HEK293T (cell line): ENCODE data around the gene TIGD4.

Experiments
- CTCF ChIA-PET: fragments of 350-600 bp; formaldehyde crosslinking; extraction: SDS; loops from one replicate; lab custom pipeline; 2021; ENCODE audit warnings: antibody characterized with exemption, inconsistent platforms; lab: Yijun Ruan, JAX
- POLR2A ChIA-PET: fragments of 350-600 bp; formaldehyde crosslinking; extraction: SDS; loops from one replicate; lab custom pipeline; 2020; ENCODE audit warnings: antibody characterized with exemption, inconsistent platforms; lab: Yijun Ruan, JAX
- DNase-seq: peaks from one replicate; pipeline ENCODE4 v3.0.0; 2012; ENCODE audit warnings: mixed read lengths; ENCODE audit errors: extremely low spot score
- ARNT ChIP-seq: fragments of 450-650 bp; IDR thresholded peaks from 2 replicates; pipeline ENCODE4 v1.6.1; 2017; ENCODE audit warnings: mild to moderate bottlenecking
- BHLHE40 ChIP-seq: fragments of 450-650 bp; IDR thresholded peaks from 2 replicates; pipeline ENCODE4 v1.6.1; 2016; ENCODE audit warnings: mild to moderate bottlenecking, moderate library complexity, borderline replicate concordance
- CTBP1 ChIP-seq: fragments of 450-650 bp; IDR thresholded peaks from 2 replicates; pipeline ENCODE4 v1.6.1; 2016; ENCODE audit warnings: borderline replicate concordance
- ELF4 ChIP-seq: fragments of 450-650 bp; IDR thresholded peaks from 2 replicates; pipeline ENCODE4 v1.6.1; 2017; ENCODE audit warnings: antibody characterized with exemption
- FOXA1 ChIP-seq: fragments of 450-650 bp; IDR thresholded peaks from 2 replicates; pipeline ENCODE4 v1.6.1; 2016; ENCODE audit warnings: mild to moderate bottlenecking
- FOXK2 ChIP-seq: fragments of 450-650 bp; IDR thresholded peaks from 2 replicates; pipeline ENCODE4 v1.6.1; 2016; ENCODE audit warnings: mild to moderate bottlenecking
- FOXM1 ChIP-seq: fragments of 450-650 bp; IDR thresholded peaks from 2 replicates; pipeline ENCODE4 v1.6.1; 2017; ENCODE audit warnings: mild to moderate bottlenecking, borderline replicate concordance
- HDGF ChIP-seq: fragments of 450-650 bp; IDR thresholded peaks from 2 replicates; pipeline ENCODE4 v1.6.1; 2017; ENCODE audit warnings: antibody characterized with exemption, borderline replicate concordance
- L3MBTL2 ChIP-seq: fragments of 450-650 bp; conservative IDR thresholded peaks from 2 replicates; pipeline ENCODE4 v1.6.1; 2016; ENCODE audit warnings: mild to moderate bottlenecking
- LEF1 ChIP-seq: fragments of 450-650 bp; IDR thresholded peaks from 2 replicates; pipeline ENCODE4 v1.6.1; 2017; ENCODE audit warnings: mild to moderate bottlenecking, borderline replicate concordance
- NFRKB ChIP-seq: fragments of 450-650 bp; IDR thresholded peaks from 2 replicates; pipeline ENCODE4 v1.6.1; 2016; ENCODE audit warnings: mild to moderate bottlenecking, moderate library complexity
- SP1 ChIP-seq: fragments of 450-650 bp; IDR thresholded peaks from 2 replicates; pipeline ENCODE4 v1.6.1; 2017
- SUZ12 ChIP-seq: fragments of 450-650 bp; IDR thresholded peaks from 2 replicates; pipeline ENCODE4 v1.6.1; 2016; ENCODE audit warnings: mild to moderate bottlenecking
- TARDBP ChIP-seq: fragments of 450-650 bp; IDR thresholded peaks from 2 replicates; pipeline ENCODE4 v1.6.1; 2016
- ZNF384 ChIP-seq: fragments of 450-650 bp; IDR thresholded peaks from 2 replicates; pipeline ENCODE4 v1.6.1; 2016
- TF ChIP-seq, protein P1 (sequence below): fragments of 450-650 bp; IDR thresholded peaks from 2 replicates; pipeline ENCODE4 v1.6.1; 2016

TIGD4 gene

DNA sequence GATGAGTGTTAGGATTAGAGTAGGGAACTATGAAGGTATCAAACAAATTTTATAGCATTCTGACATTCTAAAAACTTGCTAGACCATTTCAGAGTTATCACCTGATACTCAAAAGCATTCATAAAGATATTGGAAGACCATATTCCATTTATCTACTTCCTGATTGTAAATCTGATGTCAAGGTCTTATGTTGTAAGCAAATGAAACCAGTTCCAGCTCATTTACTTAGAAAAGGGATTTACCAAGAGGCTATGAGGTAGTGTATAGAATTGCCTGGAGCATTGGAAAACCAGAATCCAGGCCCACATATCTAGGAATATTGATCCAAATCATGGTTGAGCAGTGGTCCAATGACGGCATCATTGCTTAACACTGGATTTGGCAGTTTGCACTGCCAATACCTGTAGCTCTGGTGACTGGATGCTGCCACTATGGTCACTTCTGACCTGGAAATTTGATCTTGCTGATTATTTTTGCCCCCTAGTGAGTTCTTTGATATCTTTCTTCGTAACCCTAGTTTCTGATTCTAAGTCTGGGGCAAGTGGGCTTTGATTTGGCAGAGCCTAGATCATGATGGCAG is 25.6 kb upstream of the TIGD4 start:
- CTCF ChIA-PET: no interaction called here
- no peak for DNase-seq
- POLR2A ChIA-PET: interaction anchor here (1.0 kb wide), 1 partner anchor 26 kb away, joined by 3 read pairs; the partner anchor contains the start of genes ARFIP1 and TIGD4
- TF ChIP-seq L3MBTL2 (no peak), CTBP1 (no peak), ZNF384 (no peak), SUZ12 (no peak), BHLHE40 (no peak), NFRKB (no peak), HDGF (no peak), LEF1 (no peak), FOXM1 (no peak), SP1 (no peak), TARDBP (no peak), ARNT (no peak), FOXA1 (no peak), FOXK2 (no peak), ELF4 (no peak)
- TF ChIP-seq, protein P1, sequence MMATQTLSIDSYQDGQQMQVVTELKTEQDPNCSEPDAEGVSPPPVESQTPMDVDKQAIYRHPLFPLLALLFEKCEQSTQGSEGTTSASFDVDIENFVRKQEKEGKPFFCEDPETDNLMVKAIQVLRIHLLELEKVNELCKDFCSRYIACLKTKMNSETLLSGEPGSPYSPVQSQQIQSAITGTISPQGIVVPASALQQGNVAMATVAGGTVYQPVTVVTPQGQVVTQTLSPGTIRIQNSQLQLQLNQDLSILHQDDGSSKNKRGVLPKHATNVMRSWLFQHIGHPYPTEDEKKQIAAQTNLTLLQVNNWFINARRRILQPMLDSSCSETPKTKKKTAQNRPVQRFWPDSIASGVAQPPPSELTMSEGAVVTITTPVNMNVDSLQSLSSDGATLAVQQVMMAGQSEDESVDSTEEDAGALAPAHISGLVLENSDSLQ: no peak

DNA sequence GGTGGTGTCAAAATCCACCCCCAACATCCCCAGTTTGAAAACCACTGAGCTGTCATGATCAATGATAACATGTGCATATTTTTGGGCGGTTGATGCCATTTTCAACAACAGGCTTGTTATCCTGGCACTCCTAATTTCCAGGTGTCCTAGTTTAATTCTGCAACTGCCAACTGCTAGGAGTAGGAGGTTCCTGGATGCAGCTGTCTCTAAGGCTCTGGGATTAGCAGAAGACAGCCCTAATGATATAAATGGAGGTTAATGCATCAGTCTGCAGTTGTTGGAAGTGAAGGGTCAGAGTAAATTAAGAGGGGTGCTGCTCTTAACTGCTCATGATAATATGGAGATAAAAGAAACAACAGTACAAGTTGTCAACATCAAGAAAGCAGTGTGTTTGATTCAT is 24.0 kb upstream of the TIGD4 start:
- ChIA-PET POLR2A (no interaction called here), CTCF (no interaction called here)
- DNase-seq: no peak
- TF ChIP-seq BHLHE40: no peak
- TF ChIP-seq ELF4: no peak
- TF ChIP-seq, protein P1: no peak
- no peak for TF ChIP-seq LEF1
- TF ChIP-seq SP1: no peak
- no peak for TF ChIP-seq ZNF384
- no peak for TF ChIP-seq FOXK2
- no peak for TF ChIP-seq SUZ12
- TF ChIP-seq NFRKB: no peak
- no peak for TF ChIP-seq ARNT
- TF ChIP-seq CTBP1: no peak
- TF ChIP-seq L3MBTL2: no peak
- no peak for TF ChIP-seq FOXA1
- TF ChIP-seq HDGF: no peak
- TF ChIP-seq TARDBP: no peak
- TF ChIP-seq FOXM1: no peak

DNA sequence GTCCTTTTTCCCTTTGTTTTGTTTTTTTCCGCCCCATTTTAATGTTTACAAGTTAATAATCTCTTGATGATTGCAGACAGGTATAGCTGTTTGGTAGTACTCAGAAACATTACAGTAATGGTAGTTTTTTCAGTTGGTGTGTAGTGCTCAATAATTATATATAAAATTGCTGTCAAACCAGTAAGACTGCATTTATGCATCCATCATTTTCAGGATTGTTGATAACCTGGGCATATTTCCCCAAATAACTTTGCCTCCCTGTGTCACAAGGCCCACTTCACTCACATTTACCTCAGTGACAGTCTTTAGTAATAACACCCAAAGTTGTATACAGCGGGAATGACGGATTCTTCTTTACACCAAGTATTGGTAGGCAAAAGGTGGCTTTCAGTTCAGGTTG is 16.4 kb upstream of the TIGD4 start:
- ChIA-PET POLR2A (no interaction called here), CTCF (no interaction called here)
- TF ChIP-seq FOXM1: no peak
- TF ChIP-seq ZNF384: 0 out of 2 replicates have a peak, but pooled peaks have one; percentile 30
- DNase-seq: no peak

DNA sequence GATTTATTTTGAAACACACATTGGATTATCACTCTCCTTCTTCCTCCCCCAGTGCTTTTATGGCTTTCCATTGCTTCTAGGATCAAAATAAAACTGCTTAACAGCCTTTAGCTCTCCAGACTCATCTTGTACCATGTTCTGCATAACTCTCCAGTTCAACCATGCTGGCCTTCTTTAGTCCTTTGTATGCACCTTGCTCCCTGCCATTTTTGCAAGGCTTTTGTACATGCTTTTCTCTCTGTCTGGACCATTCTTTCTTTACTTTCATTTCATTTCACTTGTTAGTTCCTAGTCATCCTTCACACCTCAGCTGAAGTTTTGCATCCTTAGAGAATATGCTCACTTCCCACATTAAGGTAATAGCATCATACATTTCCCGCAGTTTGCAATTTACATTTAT is 7.1 kb upstream of the TIGD4 start:
- TF ChIP-seq ARNT: no peak
- no peak for TF ChIP-seq SP1
- no peak for TF ChIP-seq FOXK2
- ChIA-PET POLR2A (no interaction called here), CTCF (interaction anchor here (0.7 kb wide), 1 partner anchor 380 kb away, joined by 5 read pairs; no protein-coding TSS in a partner anchor)
- DNase-seq: no peak

DNA sequence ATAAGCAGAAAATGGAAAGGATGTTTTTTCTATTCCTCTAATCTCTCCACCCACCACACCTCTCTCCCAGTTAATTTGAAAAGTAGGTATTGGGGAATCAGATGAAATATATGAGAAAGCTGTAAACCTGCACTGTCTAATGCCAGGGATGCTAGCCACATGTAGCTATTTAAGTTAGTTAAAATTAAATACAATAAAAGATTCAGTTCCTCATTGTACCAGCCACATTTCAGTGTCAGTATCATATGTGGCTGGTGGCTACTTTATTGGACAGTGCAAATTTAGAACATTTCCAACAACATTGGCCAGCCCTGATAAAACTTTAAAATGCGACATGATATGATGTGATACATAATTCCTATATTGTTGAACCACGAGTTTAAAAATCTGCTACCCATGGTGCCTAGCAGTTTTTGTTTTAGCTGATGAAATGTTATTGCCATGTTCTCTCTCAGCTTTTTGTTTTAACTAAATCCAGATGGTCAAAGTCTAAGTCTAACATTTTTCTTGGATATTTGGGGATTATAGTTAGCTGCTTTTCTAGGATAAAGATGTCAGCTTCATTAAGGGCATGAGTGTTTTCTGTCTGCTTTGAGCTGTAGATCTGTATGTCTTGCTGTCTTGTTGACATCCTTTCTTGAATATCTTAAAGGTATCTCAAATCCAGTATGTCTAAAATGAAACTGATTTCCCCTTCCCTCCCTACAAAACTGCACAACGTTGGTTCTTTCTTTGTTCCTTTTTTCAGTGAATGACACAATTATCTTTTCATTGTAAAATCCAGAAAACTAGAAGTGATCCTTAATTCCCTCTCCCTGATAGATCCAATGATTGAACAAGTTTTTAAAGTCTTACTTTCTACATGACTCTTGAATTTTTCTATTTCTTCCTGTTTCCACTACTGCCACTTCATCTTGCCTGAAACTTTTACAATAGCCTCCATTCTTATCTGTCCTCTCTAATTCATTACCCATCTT is 6.4 kb upstream of the TIGD4 start:
- POLR2A ChIA-PET: no interaction called here
- no peak for DNase-seq
- CTCF ChIA-PET: interaction anchor here (0.7 kb wide), 1 partner anchor 380 kb away, joined by 5 read pairs; no protein-coding TSS in a partner anchor
- no peak for TF ChIP-seq FOXA1
- no peak for TF ChIP-seq ARNT
- TF ChIP-seq, protein P1: no peak
- TF ChIP-seq HDGF: no peak
- no peak for TF ChIP-seq BHLHE40
- no peak for TF ChIP-seq CTBP1
- TF ChIP-seq SP1: no peak
- no peak for TF ChIP-seq FOXM1
- TF ChIP-seq ZNF384: no peak
- TF ChIP-seq LEF1: no peak
- TF ChIP-seq ELF4: no peak
- no peak for TF ChIP-seq SUZ12
- TF ChIP-seq NFRKB: no peak
- no peak for TF ChIP-seq TARDBP
- TF ChIP-seq FOXK2: no peak
- no peak for TF ChIP-seq L3MBTL2
